ENCODE measurements around the gene RIN3. TPM values are rescaled to one million over a fixed set of nuclear protein-coding genes. Genes with fewer than 3 reads are reported as not detected.

RIN3 gene
- total RNA-seq, 1 donor from 2014 or later, result 34.7 TPM

GRCh38 chr14:92506231-92506630, 7.3 kb upstream of the RIN3 start:
- intact Hi-C loops (cut with micrococcal nuclease), result no loop called here

GRCh38 chr14:92507174-92507768, 6.3 kb upstream of the RIN3 start:
- DNase-seq (ENCODE audit: low spot score), result no peak
- no peak overlapping the region for H3K27ac Mint-ChIP-seq

More at GRCh38 chr14:92506231-92506630, 7.3 kb upstream of the RIN3 start:
- H3K36me3 Mint-ChIP-seq (ENCODE audit: low read depth), result peaks cover 2% of the 10 kb centered on the region
- peaks cover 30% of the 10 kb centered on the region for H3K27me3 Mint-ChIP-seq (ENCODE audit: insufficient read depth)
- no peak overlapping the region for H3K4me3 Mint-ChIP-seq
- H3K9me3 Mint-ChIP-seq, result no peaks in the 10 kb centered on the region
- peaks cover 6% of the 10 kb centered on the region for H3K4me1 Mint-ChIP-seq (ENCODE audit: low read depth)
- no peak overlapping the region for H3K27ac Mint-ChIP-seq
- no peak for DNase-seq (ENCODE audit: low spot score)

GRCh38 chr14:92510972-92511371, 2.6 kb upstream of the RIN3 start:
- peaks cover 19% of the 10 kb centered on the region for H3K4me1 Mint-ChIP-seq (ENCODE audit: low read depth)
- peaks cover 34% of the 10 kb centered on the region for H3K27me3 Mint-ChIP-seq (ENCODE audit: insufficient read depth)
- no peak for DNase-seq (ENCODE audit: low spot score)
- intact Hi-C loops (cut with micrococcal nuclease), result no loop called here
- H3K36me3 Mint-ChIP-seq (ENCODE audit: low read depth), result no peaks in the 10 kb centered on the region
- H3K27ac Mint-ChIP-seq, result no peak overlapping the region
- H3K4me3 Mint-ChIP-seq, result no peak overlapping the region
- H3K9me3 Mint-ChIP-seq, result no peaks in the 10 kb centered on the region

More at GRCh38 chr14:92507174-92507768, 6.3 kb upstream of the RIN3 start:
- peaks cover 24% of the 10 kb centered on the region for H3K27me3 Mint-ChIP-seq (ENCODE audit: insufficient read depth)
- peaks cover 2% of the 10 kb centered on the region for H3K36me3 Mint-ChIP-seq (ENCODE audit: low read depth)
- no peaks in the 10 kb centered on the region for H3K9me3 Mint-ChIP-seq
- no peak overlapping the region for H3K4me3 Mint-ChIP-seq
- intact Hi-C loops (cut with micrococcal nuclease), result no loop called here
- H3K4me1 Mint-ChIP-seq (ENCODE audit: low read depth), result peaks cover 9% of the 10 kb centered on the region

GRCh38 chr14:92511453-92512238, 1.9 kb upstream of the RIN3 start:
- intact Hi-C loops (cut with micrococcal nuclease), result no loop called here
- no peaks in the 10 kb centered on the region for H3K9me3 Mint-ChIP-seq
- H3K36me3 Mint-ChIP-seq (ENCODE audit: low read depth), result no peaks in the 10 kb centered on the region
- DNase-seq (ENCODE audit: low spot score), result no peak
- peaks cover 39% of the 10 kb centered on the region for H3K27me3 Mint-ChIP-seq (ENCODE audit: insufficient read depth)
- H3K4me1 Mint-ChIP-seq (ENCODE audit: low read depth), result peaks cover 23% of the 10 kb centered on the region
- no peak overlapping the region for H3K4me3 Mint-ChIP-seq
- no peak overlapping the region for H3K27ac Mint-ChIP-seq

- Mint-ChIP-seq H3K27ac (no peak overlapping the region), H3K4me3 (peak overlapping the region; percentile 48), H3K27me3 (ENCODE audit: insufficient read depth) (peaks cover 43% of the 10 kb centered on the region), H3K36me3 (ENCODE audit: low read depth) (no peaks in the 10 kb centered on the region), H3K4me1 (ENCODE audit: low read depth) (peaks cover 28% of the 10 kb centered on the region), H3K9me3 (no peaks in the 10 kb centered on the region)
- DNase-seq (ENCODE audit: low spot score), result no peak
- intact Hi-C loops (cut with micrococcal nuclease), result no loop called here
Measured at GRCh38 chr14:92512807-92513203, 776 bp upstream of the RIN3 start.

- peaks cover 42% of the 10 kb centered on the region for H3K4me1 Mint-ChIP-seq (ENCODE audit: low read depth)
- DNase-seq (ENCODE audit: low spot score), result no peak
- peak overlapping the region; percentile 72 for H3K4me3 Mint-ChIP-seq
- intact Hi-C loops (cut with micrococcal nuclease), result no loop called here
- H3K27me3 Mint-ChIP-seq (ENCODE audit: insufficient read depth), result peaks cover 42% of the 10 kb centered on the region
- no peaks in the 10 kb centered on the region for H3K9me3 Mint-ChIP-seq
- peak overlapping the region; percentile 52 for H3K27ac Mint-ChIP-seq
- no peaks in the 10 kb centered on the region for H3K36me3 Mint-ChIP-seq (ENCODE audit: low read depth)
Measured at GRCh38 chr14:92513966-92514843, 624 bp downstream of the RIN3 start.

GRCh38 chr14:92514844-92515514, 1.4 kb downstream of the RIN3 start:
- peak overlapping the region; percentile 23 for H3K27ac Mint-ChIP-seq
- intact Hi-C loops (cut with micrococcal nuclease), result no loop called here
- no peaks in the 10 kb centered on the region for H3K36me3 Mint-ChIP-seq (ENCODE audit: low read depth)

GRCh38 chr14:92515546-92516343, 2.2 kb downstream of the RIN3 start:
- peaks cover 32% of the 10 kb centered on the region for H3K27me3 Mint-ChIP-seq (ENCODE audit: insufficient read depth)

More at GRCh38 chr14:92514844-92515514, 1.4 kb downstream of the RIN3 start:
- DNase-seq (ENCODE audit: low spot score), result no peak
- Mint-ChIP-seq H3K4me3 (peak overlapping the region; percentile 72), H3K27me3 (ENCODE audit: insufficient read depth) (peaks cover 38% of the 10 kb centered on the region), H3K4me1 (ENCODE audit: low read depth) (peaks cover 44% of the 10 kb centered on the region), H3K9me3 (no peaks in the 10 kb centered on the region)

GRCh38 chr14:92516344-92516965, 2.9 kb downstream of the RIN3 start:
- Mint-ChIP-seq H3K27me3 (ENCODE audit: insufficient read depth) (peaks cover 29% of the 10 kb centered on the region), H3K27ac (peak overlapping the region; percentile 59), H3K4me1 (ENCODE audit: low read depth) (peaks cover 44% of the 10 kb centered on the region), H3K36me3 (ENCODE audit: low read depth) (peaks cover 5% of the 10 kb centered on the region), H3K4me3 (peak overlapping the region; percentile 72), H3K9me3 (no peaks in the 10 kb centered on the region)
- intact Hi-C loops (cut with micrococcal nuclease), result no loop called here
- DNase-seq (ENCODE audit: low spot score), result no peak

More at GRCh38 chr14:92515546-92516343, 2.2 kb downstream of the RIN3 start:
- Mint-ChIP-seq H3K27ac (no peak overlapping the region), H3K4me1 (ENCODE audit: low read depth) (peaks cover 44% of the 10 kb centered on the region), H3K9me3 (no peaks in the 10 kb centered on the region), H3K4me3 (peak overlapping the region; percentile 72), H3K36me3 (ENCODE audit: low read depth) (no peaks in the 10 kb centered on the region)
- DNase-seq (ENCODE audit: low spot score), result no peak
- intact Hi-C loops (cut with micrococcal nuclease), result no loop called here

GRCh38 chr14:92516966-92517506, 3.5 kb downstream of the RIN3 start:
- H3K4me3 Mint-ChIP-seq, result peak overlapping the region; percentile 12
- peaks cover 43% of the 10 kb centered on the region for H3K4me1 Mint-ChIP-seq (ENCODE audit: low read depth)
- peaks cover 29% of the 10 kb centered on the region for H3K27me3 Mint-ChIP-seq (ENCODE audit: insufficient read depth)
- no peak for DNase-seq (ENCODE audit: low spot score)
- H3K36me3 Mint-ChIP-seq (ENCODE audit: low read depth), result peaks cover 6% of the 10 kb centered on the region
- intact Hi-C loops (cut with micrococcal nuclease), result no loop called here
- peak overlapping the region; percentile 59 for H3K27ac Mint-ChIP-seq
- no peaks in the 10 kb centered on the region for H3K9me3 Mint-ChIP-seq

- DNase-seq (ENCODE audit: low spot score), result no peak
- Mint-ChIP-seq H3K27me3 (ENCODE audit: insufficient read depth) (peaks cover 23% of the 10 kb centered on the region), H3K27ac (no peak overlapping the region), H3K4me3 (no peak overlapping the region), H3K9me3 (no peaks in the 10 kb centered on the region), H3K4me1 (ENCODE audit: low read depth) (peaks cover 38% of the 10 kb centered on the region), H3K36me3 (ENCODE audit: low read depth) (peaks cover 6% of the 10 kb centered on the region)
- intact Hi-C loops (cut with micrococcal nuclease), result no loop called here
Measured at GRCh38 chr14:92517761-92518160, 4.2 kb downstream of the RIN3 start.

Data from activated T-helper 1 cell treated with anti-CD3 and anti-CD28 coated beads, Interleukin-12 subunit alpha, Interleukin-12 subunit beta, Interleukin-2, Interleukin-4 antibody, amounts not matched to agents 30 ng/mL and 10 ng/mL and 1 ng/mL, durations not matched to agents 14 hours and 24 hours and 36 hours (primary cell).